IPS-15b (cell line): ENCODE measurements around the gene HES2.

Source experiments
- H3K27me3 ChIP-seq: one replicate; pipeline ENCODE4 v1.6.1; 2013; ENCODE audit warnings: low read length; ENCODE audit not compliant: control insufficient read depth, insufficient read depth
- H3K36me3 ChIP-seq: one replicate; pipeline ENCODE4 v1.6.1; 2013; ENCODE audit warnings: low read length; ENCODE audit not compliant: control insufficient read depth, insufficient read depth
- H3K4me1 ChIP-seq: one replicate; pipeline ENCODE4 v1.6.1; 2013; ENCODE audit warnings: mild to moderate bottlenecking, low read length; ENCODE audit not compliant: control insufficient read depth, insufficient read depth
- H3K4me3 ChIP-seq: one replicate; pipeline ENCODE4 v1.5.1; 2013; ENCODE audit warnings: low read depth, low read length
- H3K9ac ChIP-seq: one replicate; pipeline ENCODE4 v1.6.1; 2013; ENCODE audit warnings: low read depth, mild to moderate bottlenecking, low read length
- H3K9me3 ChIP-seq: one replicate; pipeline ENCODE4 v1.6.1; 2013; ENCODE audit warnings: mild to moderate bottlenecking, low read length; ENCODE audit not compliant: control insufficient read depth, insufficient read depth

HES2 gene

GRCh38 chr1:6418668-6419396, 887 bp downstream of the HES2 start:
- Histone ChIP-seq H3K9me3 (no peaks in the 10 kb centered on the region), H3K36me3 (no peaks in the 10 kb centered on the region), H3K9ac (no peak overlapping the region), H3K4me1 (peaks cover 5% of the 10 kb centered on the region), H3K4me3 (peak overlapping the region; percentile 58), H3K27me3 (peaks cover 85% of the 10 kb centered on the region)

- Histone ChIP-seq H3K27me3 (peaks cover 82% of the 10 kb centered on the region), H3K9me3 (no peaks in the 10 kb centered on the region), H3K4me3 (no peak overlapping the region), H3K9ac (no peak overlapping the region), H3K4me1 (peaks cover 5% of the 10 kb centered on the region), H3K36me3 (no peaks in the 10 kb centered on the region)
Observed at GRCh38 chr1:6417961-6418667, 1.6 kb downstream of the HES2 start.

- peaks cover 5% of the 10 kb centered on the region for H3K4me1 ChIP-seq
- no peaks in the 10 kb centered on the region for H3K9me3 ChIP-seq
- no peak overlapping the region for H3K9ac ChIP-seq
- peaks cover 75% of the 10 kb centered on the region for H3K27me3 ChIP-seq
- H3K4me3 ChIP-seq: no peak overlapping the region
- H3K36me3 ChIP-seq: no peaks in the 10 kb centered on the region
Observed at GRCh38 chr1:6416906-6417305, 2.8 kb downstream of the HES2 start.

GRCh38 chr1:6416295-6416656, 3.4 kb downstream of the HES2 start:
- H3K27me3 ChIP-seq: peaks cover 69% of the 10 kb centered on the region
- no peaks in the 10 kb centered on the region for H3K36me3 ChIP-seq
- H3K4me1 ChIP-seq: peaks cover 5% of the 10 kb centered on the region
- no peaks in the 10 kb centered on the region for H3K9me3 ChIP-seq
- no peak overlapping the region for H3K4me3 ChIP-seq
- H3K9ac ChIP-seq: no peak overlapping the region

- Histone ChIP-seq H3K27me3 (peaks cover 57% of the 10 kb centered on the region), H3K4me1 (peaks cover 5% of the 10 kb centered on the region), H3K9me3 (no peaks in the 10 kb centered on the region), H3K4me3 (peak overlapping the region; percentile 9), H3K9ac (no peak overlapping the region), H3K36me3 (no peaks in the 10 kb centered on the region)
Observed at GRCh38 chr1:6414881-6415626, 4.7 kb downstream of the HES2 start.

- H3K9ac ChIP-seq: no peak overlapping the region
- peaks cover 55% of the 10 kb centered on the region for H3K27me3 ChIP-seq
- H3K4me3 ChIP-seq: peak overlapping the region; percentile 9
- H3K4me1 ChIP-seq: peaks cover 5% of the 10 kb centered on the region
- no peaks in the 10 kb centered on the region for H3K9me3 ChIP-seq
- no peaks in the 10 kb centered on the region for H3K36me3 ChIP-seq
Observed at GRCh38 chr1:6414443-6414844, 5.3 kb downstream of the HES2 start.

- Histone ChIP-seq H3K4me3 (no peak overlapping the region), H3K9me3 (no peaks in the 10 kb centered on the region), H3K27me3 (peaks cover 40% of the 10 kb centered on the region), H3K36me3 (no peaks in the 10 kb centered on the region), H3K9ac (no peak overlapping the region), H3K4me1 (peaks cover 5% of the 10 kb centered on the region)
Observed at GRCh38 chr1:6412896-6413295, 6.8 kb downstream of the HES2 start.

- H3K4me1 ChIP-seq: peaks cover 5% of the 10 kb centered on the region
- H3K9me3 ChIP-seq: no peaks in the 10 kb centered on the region
- H3K27me3 ChIP-seq: peaks cover 19% of the 10 kb centered on the region
- H3K9ac ChIP-seq: no peak overlapping the region
- H3K36me3 ChIP-seq: no peaks in the 10 kb centered on the region
- H3K4me3 ChIP-seq: no peak overlapping the region
Observed at GRCh38 chr1:6410248-6410893, 9.3 kb downstream of the HES2 start.

GRCh38 chr1:6409733-6410132, 10.0 kb downstream of the HES2 start:
- Histone ChIP-seq H3K9me3 (no peaks in the 10 kb centered on the region), H3K36me3 (no peaks in the 10 kb centered on the region), H3K4me1 (no peaks in the 10 kb centered on the region), H3K4me3 (no peak overlapping the region), H3K9ac (no peak overlapping the region), H3K27me3 (peaks cover 14% of the 10 kb centered on the region)

GRCh38 chr1:6409053-6409452, 10.7 kb downstream of the HES2 start:
- no peaks in the 10 kb centered on the region for H3K4me1 ChIP-seq
- H3K9me3 ChIP-seq: no peaks in the 10 kb centered on the region
- peaks cover 12% of the 10 kb centered on the region for H3K27me3 ChIP-seq
- no peak overlapping the region for H3K9ac ChIP-seq
- H3K36me3 ChIP-seq: no peaks in the 10 kb centered on the region
- no peak overlapping the region for H3K4me3 ChIP-seq

GRCh38 chr1:6408023-6408422, 11.7 kb downstream of the HES2 start:
- H3K9ac ChIP-seq: no peak overlapping the region
- no peaks in the 10 kb centered on the region for H3K9me3 ChIP-seq
- H3K27me3 ChIP-seq: peaks cover 8% of the 10 kb centered on the region
- H3K36me3 ChIP-seq: no peaks in the 10 kb centered on the region
- H3K4me1 ChIP-seq: no peaks in the 10 kb centered on the region
- no peak overlapping the region for H3K4me3 ChIP-seq
